ENCODE measurements around the gene S100A11. TPM values are rescaled to one million over a fixed set of nuclear protein-coding genes. Genes with fewer than 3 reads are reported as not detected.

The S100A11 gene
- total and polyA plus RNA-seq, 3 experiments from 2014 or later: 257 to 554 (median 262) TPM

GRCh38 chr1:152009691-152010090 lies 27.1 kb downstream of the S100A11 start:
- ChIA-PET CTCF (interaction anchor here (0.7 to 8.0 kb wide), 3 partner anchors 7 to 42 kb away, joined by 3 to 41 read pairs (median 7); no protein-coding TSS in a partner anchor), POLR2A (no interaction called here)
- Histone ChIP-seq H3K27ac (ENCODE audit: low read depth, low read length) (no peak overlapping the region), H3K4me3 (ENCODE audit: low read length) (no peak overlapping the region), H3K36me3 (ENCODE audit: insufficient read depth, low read length) (no peaks in the 10 kb centered on the region), H3K9me3 (ENCODE audit: low read length) (no peaks in the 10 kb centered on the region), H3K27me3 (ENCODE audit: insufficient read depth, low read length, poor library complexity, severe bottlenecking) (no peaks in the 10 kb centered on the region), H3K4me1 (ENCODE audit: insufficient read depth, low read length) (no peaks in the 10 kb centered on the region)
- Mint-ChIP-seq H3K27me3 (peaks cover 9 to 36% of the 10 kb centered on the region in 2 donors), H3K9me3 (no peaks in the 10 kb centered on the region), H3K4me1 (peaks cover 3 to 5% (median 4%) of the 10 kb centered on the region in 3 donors), H3K4me3 (no peak overlapping the region), H3K36me3 (no peaks in the 10 kb centered on the region), H3K27ac (no peak overlapping the region)
- DNase-seq: no peak

- POLR2A ChIA-PET: no interaction called here
Observed at GRCh38 chr1:152007047-152007446, 29.8 kb downstream of the S100A11 start.

GRCh38 chr1:152005360-152005912 lies 31.4 kb downstream of the S100A11 start:
- CTCF ChIA-PET: interaction anchor here (5.6 kb wide), 1 partner anchor 7 kb away, joined by 41 read pairs; no protein-coding TSS in a partner anchor
- Mint-ChIP-seq H3K27me3 (peaks cover 13 to 19% of the 10 kb centered on the region in 2 donors), H3K9me3 (no peaks in the 10 kb centered on the region)

More at GRCh38 chr1:152007047-152007446, 29.8 kb downstream of the S100A11 start:
- Histone ChIP-seq H3K4me1 (ENCODE audit: insufficient read depth, low read length) (no peaks in the 10 kb centered on the region), H3K27ac (ENCODE audit: low read depth, low read length) (no peak overlapping the region), H3K36me3 (ENCODE audit: insufficient read depth, low read length) (no peaks in the 10 kb centered on the region), H3K27me3 (ENCODE audit: insufficient read depth, low read length, poor library complexity, severe bottlenecking) (no peaks in the 10 kb centered on the region), H3K4me3 (ENCODE audit: low read length) (no peak overlapping the region), H3K9me3 (ENCODE audit: low read length) (no peaks in the 10 kb centered on the region)
- CTCF ChIA-PET: interaction anchor here (1.0 to 1.1 kb wide), 2 partner anchors 11 to 39 kb away, joined by 3 read pairs; no protein-coding TSS in a partner anchor
- no peak for DNase-seq
- Mint-ChIP-seq H3K27me3 (peaks cover 7 to 21% of the 10 kb centered on the region in 2 donors), H3K9me3 (no peaks in the 10 kb centered on the region), H3K27ac (no peak overlapping the region), H3K4me3 (no peak overlapping the region), H3K4me1 (peaks cover 0 to 5% (median 0%) of the 10 kb centered on the region in 3 donors), H3K36me3 (no peaks in the 10 kb centered on the region)

GRCh38 chr1:152003846-152004442 lies 32.9 kb downstream of the S100A11 start:
- H3K4me3 ChIP-seq (ENCODE audit: low read length): no peak overlapping the region
- Mint-ChIP-seq H3K4me3 (no peak overlapping the region), H3K27me3 (peaks cover 7 to 11% of the 10 kb centered on the region in 2 donors), H3K9me3 (no peaks in the 10 kb centered on the region), H3K36me3 (no peaks in the 10 kb centered on the region), H3K27ac (peak overlapping the region in 2 of 8 donors; percentile 39 to 88), H3K4me1 (peaks cover 0 to 5% (median 2%) of the 10 kb centered on the region in 3 donors)
- ChIA-PET CTCF (interaction anchor here (1.2 to 19.1 kb wide), 5 partner anchors 8 to 66 kb away, joined by 3 to 339 read pairs (median 41); partner anchors contain the start of gene S100A10), POLR2A (no interaction called here)
- H3K27ac ChIP-seq (ENCODE audit: low read depth, low read length): no peak overlapping the region
- H3K4me1 ChIP-seq (ENCODE audit: insufficient read depth, low read length): no peaks in the 10 kb centered on the region
- no peaks in the 10 kb centered on the region for H3K9me3 ChIP-seq (ENCODE audit: low read length)
- H3K36me3 ChIP-seq (ENCODE audit: insufficient read depth, low read length): no peaks in the 10 kb centered on the region
- no peaks in the 10 kb centered on the region for H3K27me3 ChIP-seq (ENCODE audit: insufficient read depth, low read length, poor library complexity, severe bottlenecking)
- DNase-seq: no peak

More at GRCh38 chr1:152005360-152005912, 31.4 kb downstream of the S100A11 start:
- Histone ChIP-seq H3K27me3 (ENCODE audit: insufficient read depth, low read length, poor library complexity, severe bottlenecking) (no peaks in the 10 kb centered on the region), H3K36me3 (ENCODE audit: insufficient read depth, low read length) (no peaks in the 10 kb centered on the region), H3K27ac (ENCODE audit: low read depth, low read length) (no peak overlapping the region), H3K4me3 (ENCODE audit: low read length) (no peak overlapping the region), H3K9me3 (ENCODE audit: low read length) (no peaks in the 10 kb centered on the region), H3K4me1 (ENCODE audit: insufficient read depth, low read length) (no peaks in the 10 kb centered on the region)
- no peak overlapping the region for H3K27ac Mint-ChIP-seq
- no peak overlapping the region for H3K4me3 Mint-ChIP-seq
- DNase-seq: no peak
- POLR2A ChIA-PET: no interaction called here
- H3K4me1 Mint-ChIP-seq: peaks cover 0 to 5% (median 2%) of the 10 kb centered on the region in 3 donors
- no peaks in the 10 kb centered on the region for H3K36me3 Mint-ChIP-seq

GRCh38 chr1:152002960-152003359 lies 33.8 kb downstream of the S100A11 start:
- POLR2A ChIA-PET: no interaction called here
- peaks cover 0 to 5% (median 2%) of the 10 kb centered on the region in 3 donors for H3K4me1 Mint-ChIP-seq
- H3K9me3 ChIP-seq (ENCODE audit: low read length): no peaks in the 10 kb centered on the region
- no peak for DNase-seq
- H3K4me3 Mint-ChIP-seq: no peak overlapping the region
- CTCF ChIA-PET: interaction anchor here (1.2 to 19.1 kb wide), 9 partner anchors 9 to 113 kb away, joined by 3 to 339 read pairs (median 14); partner anchors contain the start of genes S100A10 and THEM4
- no peaks in the 10 kb centered on the region for H3K27me3 ChIP-seq (ENCODE audit: insufficient read depth, low read length, poor library complexity, severe bottlenecking)
- no peaks in the 10 kb centered on the region for H3K4me1 ChIP-seq (ENCODE audit: insufficient read depth, low read length)
- peaks cover 6 to 11% of the 10 kb centered on the region in 2 donors for H3K27me3 Mint-ChIP-seq
- H3K9me3 Mint-ChIP-seq: no peaks in the 10 kb centered on the region
- no peak overlapping the region for H3K27ac ChIP-seq (ENCODE audit: low read depth, low read length)
- H3K4me3 ChIP-seq (ENCODE audit: low read length): no peak overlapping the region
- no peaks in the 10 kb centered on the region for H3K36me3 ChIP-seq (ENCODE audit: insufficient read depth, low read length)
- no peaks in the 10 kb centered on the region for H3K36me3 Mint-ChIP-seq
- H3K27ac Mint-ChIP-seq: peak overlapping the region in 2 of 8 donors; percentile 61 to 66

- ChIA-PET POLR2A (interaction anchor here (1.0 to 1.5 kb wide), 2 partner anchors 33 to 34 kb away, joined by 4 read pairs; no protein-coding TSS in a partner anchor), CTCF (interaction anchor here (0.6 to 19.1 kb wide), 23 partner anchors 9 to 408 kb away, joined by 3 to 339 read pairs (median 8); partner anchors contain the start of genes S100A10 and THEM4)
- no peak overlapping the region for H3K27ac ChIP-seq (ENCODE audit: low read depth, low read length)
- no peaks in the 10 kb centered on the region for H3K27me3 ChIP-seq (ENCODE audit: insufficient read depth, low read length, poor library complexity, severe bottlenecking)
- peak; percentile 61 to 82 (median 67) for DNase-seq
- peak overlapping the region in 1 of 8 donors; percentile 77 for H3K27ac Mint-ChIP-seq
- H3K36me3 ChIP-seq (ENCODE audit: insufficient read depth, low read length): no peaks in the 10 kb centered on the region
- no peaks in the 10 kb centered on the region for H3K9me3 ChIP-seq (ENCODE audit: low read length)
- peaks cover 6 to 11% of the 10 kb centered on the region in 2 donors for H3K27me3 Mint-ChIP-seq
- H3K4me3 ChIP-seq (ENCODE audit: low read length): no peak overlapping the region
- H3K4me1 Mint-ChIP-seq: peaks cover 0 to 5% (median 2%) of the 10 kb centered on the region in 3 donors
- H3K36me3 Mint-ChIP-seq: no peaks in the 10 kb centered on the region
- no peaks in the 10 kb centered on the region for H3K9me3 Mint-ChIP-seq
- no peak overlapping the region for H3K4me3 Mint-ChIP-seq
- H3K4me1 ChIP-seq (ENCODE audit: insufficient read depth, low read length): no peaks in the 10 kb centered on the region
Observed at GRCh38 chr1:152001631-152002584, 34.9 kb downstream of the S100A11 start.

- POLR2A ChIA-PET: interaction anchor here (1.0 to 1.5 kb wide), 2 partner anchors 33 to 34 kb away, joined by 4 read pairs; no protein-coding TSS in a partner anchor
- no peaks in the 10 kb centered on the region for H3K9me3 Mint-ChIP-seq
- no peaks in the 10 kb centered on the region for H3K36me3 Mint-ChIP-seq
Observed at GRCh38 chr1:152000964-152001630, 35.7 kb downstream of the S100A11 start.

More at GRCh38 chr1:152000964-152001630, 35.7 kb downstream of the S100A11 start:
- CTCF ChIA-PET: interaction anchor here (0.6 to 19.1 kb wide), 24 partner anchors 8 to 407 kb away, joined by 3 to 339 read pairs (median 8); partner anchors contain the start of genes S100A10 and THEM4
- Histone ChIP-seq H3K9me3 (ENCODE audit: low read length) (no peaks in the 10 kb centered on the region), H3K27ac (ENCODE audit: low read depth, low read length) (no peak overlapping the region), H3K36me3 (ENCODE audit: insufficient read depth, low read length) (no peaks in the 10 kb centered on the region), H3K27me3 (ENCODE audit: insufficient read depth, low read length, poor library complexity, severe bottlenecking) (no peaks in the 10 kb centered on the region), H3K4me3 (ENCODE audit: low read length) (no peak overlapping the region), H3K4me1 (ENCODE audit: insufficient read depth, low read length) (no peaks in the 10 kb centered on the region)
- Mint-ChIP-seq H3K4me1 (peaks cover 0 to 6% (median 2%) of the 10 kb centered on the region in 3 donors), H3K27me3 (peaks cover 6 to 11% of the 10 kb centered on the region in 2 donors), H3K4me3 (no peak overlapping the region), H3K27ac (no peak overlapping the region)
- no peak for DNase-seq
